Fibroblast of villous mesenchyme (primary cell): ENCODE results near the gene ROR1. TPM values are rescaled to one million over a fixed set of nuclear protein-coding genes. Genes with fewer than 3 reads are reported as not detected.

Experiments used
- DNase-seq: peaks from one replicate; pipeline ENCODE4 v3.0.0-alpha.2; 2010; ENCODE audit warnings: low read depth
- H3K4me3 ChIP-seq: 2 replicates; pipeline ENCODE4 v1.5.1; 2011; ENCODE audit warnings: low read depth, mild to moderate bottlenecking, low read length
- total RNA-seq: library from RNA; depleted of rRNA; stranded (reverse); fragments of >200 nt; gene quantifications from 2 replicates; pipeline ENCODE4 v1.2.3, GENCODE V29; 2012
- TF ChIP-seq, protein P1 (sequence below): IDR thresholded peaks from 2 replicates; pipeline ENCODE4 v1.5.1; 2012; ENCODE audit warnings: low read depth, mild to moderate bottlenecking, low read length; ENCODE audit not compliant: insufficient read depth

The ROR1 gene
- total RNA-seq, 1 donor = 8.6 TPM

- TF ChIP-seq, protein P1, sequence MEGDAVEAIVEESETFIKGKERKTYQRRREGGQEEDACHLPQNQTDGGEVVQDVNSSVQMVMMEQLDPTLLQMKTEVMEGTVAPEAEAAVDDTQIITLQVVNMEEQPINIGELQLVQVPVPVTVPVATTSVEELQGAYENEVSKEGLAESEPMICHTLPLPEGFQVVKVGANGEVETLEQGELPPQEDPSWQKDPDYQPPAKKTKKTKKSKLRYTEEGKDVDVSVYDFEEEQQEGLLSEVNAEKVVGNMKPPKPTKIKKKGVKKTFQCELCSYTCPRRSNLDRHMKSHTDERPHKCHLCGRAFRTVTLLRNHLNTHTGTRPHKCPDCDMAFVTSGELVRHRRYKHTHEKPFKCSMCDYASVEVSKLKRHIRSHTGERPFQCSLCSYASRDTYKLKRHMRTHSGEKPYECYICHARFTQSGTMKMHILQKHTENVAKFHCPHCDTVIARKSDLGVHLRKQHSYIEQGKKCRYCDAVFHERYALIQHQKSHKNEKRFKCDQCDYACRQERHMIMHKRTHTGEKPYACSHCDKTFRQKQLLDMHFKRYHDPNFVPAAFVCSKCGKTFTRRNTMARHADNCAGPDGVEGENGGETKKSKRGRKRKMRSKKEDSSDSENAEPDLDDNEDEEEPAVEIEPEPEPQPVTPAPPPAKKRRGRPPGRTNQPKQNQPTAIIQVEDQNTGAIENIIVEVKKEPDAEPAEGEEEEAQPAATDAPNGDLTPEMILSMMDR = no peak
- no peak overlapping the region for H3K4me3 ChIP-seq
- DNase-seq = no peak
Measured at GRCh38 chr1:64124704-64125440, 351.1 kb downstream of the ROR1 start.

DNA sequence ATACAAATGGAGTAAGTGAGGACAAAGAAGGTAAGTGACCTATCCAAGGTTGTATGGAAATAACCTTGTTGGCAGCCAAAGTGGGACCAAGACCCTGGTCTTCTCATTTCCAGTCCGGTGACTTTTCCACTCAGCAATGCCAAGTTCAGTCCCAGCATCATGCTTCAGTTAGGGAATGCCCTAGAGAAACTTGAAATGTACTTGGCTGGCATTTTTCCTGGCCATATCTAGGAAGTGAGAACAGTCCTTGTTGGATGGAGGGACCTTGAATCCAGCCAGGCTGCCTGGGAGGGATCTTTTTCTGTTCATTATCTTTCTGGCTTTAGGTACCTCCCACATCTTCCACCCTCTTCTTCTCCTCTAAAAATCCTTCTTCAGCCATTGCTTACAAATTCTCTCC, 352.8 kb downstream of the ROR1 start:
- TF ChIP-seq, protein P1 = no peak
- no peak for DNase-seq
- H3K4me3 ChIP-seq = no peak overlapping the region

- TF ChIP-seq, protein P1 = no peak
- no peak for DNase-seq
- H3K4me3 ChIP-seq = no peak overlapping the region
Measured at GRCh38 chr1:64127297-64127696, 353.5 kb downstream of the ROR1 start.

GRCh38 chr1:64129701-64130100, 355.9 kb downstream of the ROR1 start:
- TF ChIP-seq, protein P1 = no peak
- H3K4me3 ChIP-seq = no peak overlapping the region
- no peak for DNase-seq

DNA sequence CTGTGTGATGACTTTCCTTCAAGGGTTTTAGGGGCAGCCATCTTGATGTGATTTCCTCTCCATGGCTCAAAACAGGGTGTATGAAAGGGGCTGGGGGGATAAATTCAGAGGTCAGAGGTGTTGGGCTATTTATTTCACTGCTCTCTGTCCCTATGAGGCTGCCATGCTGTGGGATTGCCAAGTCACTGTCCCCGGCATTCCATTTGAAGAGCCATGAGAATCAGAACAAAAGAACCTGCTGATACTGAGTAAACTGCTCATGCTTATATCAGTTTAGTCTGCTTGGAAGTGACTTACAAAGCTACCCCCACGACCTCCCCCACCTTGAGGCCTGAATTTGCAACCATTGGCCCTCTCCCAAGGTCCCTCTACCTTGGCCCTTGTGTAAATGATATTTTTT, 357.3 kb downstream of the ROR1 start:
- no peak for DNase-seq
- TF ChIP-seq, protein P1 = no peak
- H3K4me3 ChIP-seq = no peak overlapping the region

- H3K4me3 ChIP-seq = no peak overlapping the region
- TF ChIP-seq, protein P1 = no peak
- DNase-seq = peak; percentile 89
Measured at GRCh38 chr1:64133036-64133435, 359.2 kb downstream of the ROR1 start.
